HG02884 (cell line): ENCODE results near the gene ZNF700.
"Not testable (repeated sequence)": the region's sequence is repeated elsewhere in the genome, so short reads cannot be mapped to it uniquely, and the experiment has no call there.

ENCODE experiments used
- ATAC-seq: cut with Tn5 transposase; IDR thresholded peaks from one replicate; pipeline ENCODE4 v1.9.1; 2021; ENCODE audit warnings: mild to moderate bottlenecking, moderate library complexity; ENCODE audit not compliant: unreplicated experiment

Gene ZNF700

GRCh38 chr19:11924886-11925650 is at the start of gene ZNF700:
TSS of gene ZNF700 (plus strand) at chr19:11925107. CDS start at chr19:11925211, 104 bp downstream.
- ATAC-seq: peak; percentile 79

- not testable (repeated sequence) for ATAC-seq
These were observed 45.1 kb upstream of the ZNF700 start for GRCh38 chr19:11879687-11880266.

GRCh38 chr19:11880598-11880997 is 44.3 kb upstream of the ZNF700 start:
- no peak for ATAC-seq

GRCh38 chr19:11881151-11881800 is 43.6 kb upstream of the ZNF700 start:
- no peak for ATAC-seq

- no peak for ATAC-seq
These were observed 42.3 kb upstream of the ZNF700 start for GRCh38 chr19:11882606-11883005.

- no peak for ATAC-seq
These were observed 37.7 kb upstream of the ZNF700 start for GRCh38 chr19:11887234-11887610.

GRCh38 chr19:11887611-11888531 is 37.0 kb upstream of the ZNF700 start, which contains the start of gene ZNF69:
TSS of gene ZNF69 (plus strand) at chr19:11887782. CDS start at chr19:11887924, 142 bp downstream.
- no peak for ATAC-seq

GRCh38 chr19:11889901-11890300 is 35.0 kb upstream of the ZNF700 start:
- ATAC-seq: not testable (repeated sequence)

GRCh38 chr19:11890634-11891033 is 34.3 kb upstream of the ZNF700 start:
- ATAC-seq: no peak

- no peak for ATAC-seq
These were observed 30.1 kb upstream of the ZNF700 start for GRCh38 chr19:11894851-11895250.

- ATAC-seq: no peak
These were observed 22.7 kb upstream of the ZNF700 start for GRCh38 chr19:11902228-11902627.

- no peak for ATAC-seq
These were observed 19.0 kb upstream of the ZNF700 start for GRCh38 chr19:11905928-11906327.

GRCh38 chr19:11911937-11912336 is 13.0 kb upstream of the ZNF700 start:
- ATAC-seq: not testable (repeated sequence)

- ATAC-seq: not testable (repeated sequence)
These were observed 10.4 kb upstream of the ZNF700 start for GRCh38 chr19:11914417-11915051.

- ATAC-seq: no peak
These were observed 2.9 kb upstream of the ZNF700 start for GRCh38 chr19:11921852-11922495.

- not testable (repeated sequence) for ATAC-seq
These were observed 812 bp downstream of the ZNF700 start for GRCh38 chr19:11925651-11926187.

- no peak for ATAC-seq
These were observed 2.3 kb downstream of the ZNF700 start for GRCh38 chr19:11927227-11927626.

GRCh38 chr19:11931051-11931450 is 6.1 kb downstream of the ZNF700 start:
- ATAC-seq: no peak

- ATAC-seq: no peak
These were observed 6.6 kb downstream of the ZNF700 start for GRCh38 chr19:11931513-11931912.

GRCh38 chr19:11935829-11936228 is 10.9 kb downstream of the ZNF700 start:
- ATAC-seq: not testable (repeated sequence)
